ENCODE data around the gene LRBA.

GRCh38 chr4:150906987-150907633 is 108.0 kb downstream of the LRBA start:
- TF ChIP-seq CTCF (IDR thresholded peaks at IDR 0.05) (no peak), NFYB (CRISPR knock-in tag; conservative IDR thresholded peaks at IDR 0.05; ENCODE audit: low read depth) (no peak), ZNF416 (CRISPR knock-in tag; IDR thresholded peaks at IDR 0.05) (no peak), CREB1 (CRISPR knock-in tag; IDR thresholded peaks at IDR 0.05) (no peak), ATF6 (CRISPR knock-in tag; IDR thresholded peaks at IDR 0.05) (no peak), GRHL2 (CRISPR knock-in tag; IDR thresholded peaks at IDR 0.05; ENCODE audit: insufficient replicate concordance, severe bottlenecking) (no peak), TEAD4 (CRISPR knock-in tag; IDR thresholded peaks at IDR 0.05) (no peak), MAX (CRISPR knock-in tag; IDR thresholded peaks at IDR 0.05) (no peak), ZNF263 (CRISPR knock-in tag; IDR thresholded peaks at IDR 0.05; ENCODE audit: low read depth) (no peak), TP53 (CRISPR knock-in tag; IDR thresholded peaks at IDR 0.05) (no peak), E2F4 (CRISPR knock-in tag; IDR thresholded peaks at IDR 0.05; ENCODE audit: borderline replicate concordance, low read depth) (no peak)
